HepG2 (cell line): ENCODE data around the gene NELL1. TPM values are rescaled to one million over a fixed set of nuclear protein-coding genes. Genes with fewer than 3 reads are reported as not detected.

Source experiments
- ATAC-seq: fragments of 200-7000 bp; cut with Tn5 transposase; 3 replicates; pipeline ENCODE4 v1.9.1; 2020; ENCODE audit warnings: mild to moderate bottlenecking, moderate library complexity
- BruUV-seq: library from RNA; stranded (reverse); fragments of 400-500 nt; replicated peaks from 2 replicates; lab custom pipeline; 2021; lab: Mats Ljungman, UMichigan
- CTCF ChIA-PET: fragments of 300-600 bp; formaldehyde crosslinking; extraction: SDS; loops from one replicate; lab custom pipeline; 2021; ENCODE audit warnings: low total read pairs, inconsistent platforms, low intra/inter-chr PET ratio; lab: Yijun Ruan, JAX
- POLR2A ChIA-PET: fragments of 350-600 bp; sonication (Branson Sonifier 250); formaldehyde crosslinking; loops from one replicate; lab custom pipeline; 2020; ENCODE audit warnings: antibody characterized with exemption, inconsistent platforms; lab: Yijun Ruan, JAX
- DNase-seq: peaks from one replicate; pipeline ENCODE4 v3.0.0-alpha.2; 2015; ENCODE audit warnings: low spot score
- FAIRE-seq: peaks from 3 replicates; lab custom pipeline; 2011; peaks lifted over from hg19 to GRCh38; lab: Jason Lieb, UNC
- H2AFZ ChIP-seq: one replicate; pipeline ENCODE4 v1.6.1; 2011; ENCODE audit warnings: low read length, inconsistent platforms
- H3K27ac ChIP-seq: fragments of 300-600 bp; 3 replicates; pipeline ENCODE4 v1.8.0; 2011; ENCODE audit warnings: mixed run types, mild to moderate bottlenecking, mixed read lengths, low read length, inconsistent platforms; ENCODE audit not compliant: insufficient read depth; ENCODE audit errors: extremely low read length
- H3K27me3 ChIP-seq, 2 experiments: fragments of 200-600 bp in 1 of 2; 2 replicates in 1 of 2; 3 replicates in 1 of 2; pipeline versions ENCODE4 v1.6.0 to v1.8.0; 2011; ENCODE audit warnings: low read length in 2 of 2, mild to moderate bottlenecking in 2 of 2, moderate library complexity in 2 of 2, inconsistent platforms in 1 of 2; ENCODE audit not compliant: insufficient read depth in 2 of 2, control insufficient read depth in 1 of 2
- H3K36me3 ChIP-seq, 2 experiments: fragments of 200-600 bp in 1 of 2; replicated peaks in 1 of 2; 2 replicates in 1 of 2; 3 replicates in 1 of 2; pipeline versions ENCODE4 v1.5.1 to v1.8.0; 2011; ENCODE audit warnings: low read length in 2 of 2, inconsistent platforms in 1 of 2; ENCODE audit not compliant: insufficient read depth in 2 of 2, control insufficient read depth in 1 of 2
- H3K4me1 ChIP-seq: 2 replicates; pipeline ENCODE4 v1.5.1; 2012; ENCODE audit warnings: low read length, inconsistent platforms; ENCODE audit not compliant: insufficient read depth
- H3K4me2 ChIP-seq: 2 replicates; pipeline ENCODE4 v1.6.0; 2011; ENCODE audit warnings: low read depth, low read length, inconsistent platforms
- H3K4me3 ChIP-seq, 3 experiments: fragments of 200-600 bp in 1 of 3; sonication (generic), shearing (Covaris generic) in 1 of 3; replicated peaks in 1 of 3; 2 replicates each; pipeline ENCODE4 v1.5.1; 2011 to 2016; ENCODE audit warnings: low read length in 3 of 3, inconsistent platforms in 2 of 3, low read depth in 2 of 3, mild to moderate bottlenecking in 2 of 3, control low read depth in 1 of 3, mixed read lengths in 1 of 3; ENCODE audit not compliant: insufficient read depth in 1 of 3
- H3K79me2 ChIP-seq: one replicate; pipeline ENCODE4 v1.6.1; 2011; ENCODE audit warnings: low read length, inconsistent platforms; ENCODE audit not compliant: insufficient read depth
- H3K9ac ChIP-seq: 2 replicates; pipeline ENCODE4 v1.6.0; 2011; ENCODE audit warnings: mild to moderate bottlenecking, low read depth, low read length, inconsistent platforms; ENCODE audit not compliant: insufficient read depth
- H3K9me3 ChIP-seq: 2 replicates; pipeline ENCODE4 v1.5.1; 2012; ENCODE audit warnings: mild to moderate bottlenecking, low read length
- H4K20me1 ChIP-seq: 2 replicates; pipeline ENCODE4 v1.6.0; 2011; ENCODE audit warnings: inconsistent platforms, mild to moderate bottlenecking, low read length, moderate library complexity; ENCODE audit not compliant: insufficient read depth
- FOXJ3 ChIP-seq: sonication (generic); formaldehyde crosslinking; IDR thresholded peaks from 2 replicates; pipeline ENCODE4 v1.4.0; 2020; ENCODE audit warnings: missing genetic modification reagents, mild to moderate bottlenecking, borderline replicate concordance
- FOXK1 ChIP-seq: sonication (generic); formaldehyde crosslinking; IDR thresholded peaks from 2 replicates; pipeline ENCODE4 v1.4.0; 2020; ENCODE audit warnings: low read depth, missing genetic modification reagents, borderline replicate concordance
- NFKB2 ChIP-seq: sonication (generic); formaldehyde crosslinking; IDR thresholded peaks from 2 replicates; pipeline ENCODE4 v1.4.0; 2020; ENCODE audit warnings: missing genetic modification reagents, borderline replicate concordance
- SALL1 ChIP-seq: sonication (generic); formaldehyde crosslinking; IDR thresholded peaks from 2 replicates; pipeline ENCODE4 v1.8.0; 2022; ENCODE audit warnings: mild to moderate bottlenecking, missing genetic modification reagents
- STAG1 ChIP-seq: sonication (generic); formaldehyde crosslinking; IDR thresholded peaks from 2 replicates; pipeline ENCODE4 v1.4.0; 2020; ENCODE audit warnings: missing genetic modification reagents
- YY1 ChIP-seq: IDR thresholded peaks from 2 replicates; pipeline ENCODE4 v1.6.1; 2011; ENCODE audit warnings: low read length, low read depth, moderate library complexity, mild to moderate bottlenecking; ENCODE audit not compliant: insufficient read depth, insufficient replicate concordance
- ZFP37 ChIP-seq: sonication (generic); formaldehyde crosslinking; IDR thresholded peaks from 2 replicates; pipeline ENCODE4 v1.4.0; 2020; ENCODE audit warnings: missing genetic modification reagents, borderline replicate concordance
- ZFP82 ChIP-seq: sonication (generic); formaldehyde crosslinking; IDR thresholded peaks from 2 replicates; pipeline ENCODE4 v1.5.1; 2020; ENCODE audit warnings: mild to moderate bottlenecking, missing genetic modification reagents, borderline replicate concordance
- ZNF235 ChIP-seq: sonication (generic); formaldehyde crosslinking; IDR thresholded peaks from 2 replicates; pipeline ENCODE4 v1.8.1; 2023; ENCODE audit warnings: mild to moderate bottlenecking, missing genetic modification reagents, borderline replicate concordance
- ZNF607 ChIP-seq: sonication (generic); formaldehyde crosslinking; IDR thresholded peaks from 2 replicates; pipeline ENCODE4 v1.5.1; 2020; ENCODE audit warnings: missing genetic modification reagents, mild to moderate bottlenecking, borderline replicate concordance
- ZNF704 ChIP-seq: sonication (generic); formaldehyde crosslinking; IDR thresholded peaks from 2 replicates; pipeline ENCODE4 v1.8.1; 2023; ENCODE audit warnings: mild to moderate bottlenecking, inconsistent platforms, moderate library complexity, missing genetic modification reagents, borderline replicate concordance
- ZNF747 ChIP-seq: sonication (generic); formaldehyde crosslinking; IDR thresholded peaks from 2 replicates; pipeline ENCODE4 v1.8.1; 2023; ENCODE audit warnings: missing genetic modification reagents, mild to moderate bottlenecking, borderline replicate concordance
- ZNF749 ChIP-seq: sonication (generic); formaldehyde crosslinking; IDR thresholded peaks from 2 replicates; pipeline ENCODE4 v1.8.0; 2022; ENCODE audit warnings: mild to moderate bottlenecking, missing genetic modification reagents, moderate library complexity, borderline replicate concordance
- WGBS: methylation state at CpG from one replicate; pipeline ENCODE4 v1.1.6; 2017; ENCODE audit warnings: low lambda C conversion rate; 5-methylcytosine and 5-hydroxymethylcytosine counted together
- in situ Hi-C: cut with HindIII; loops from 2 replicates; pipeline ENCODE4 v1.10.0; 2017; ENCODE audit warnings: low pct_unique_long_range_greater_than_20kb; ENCODE audit not compliant: extremely low pct_ligation_motif_present
- intact Hi-C: fragments of 100-400 bp; cut with micrococcal nuclease; formaldehyde crosslinking; loops from one replicate; pipeline ENCODE4 v1.10.0; 2022; ENCODE audit not compliant: unreplicated experiment
- polyA plus RNA-seq, 8 experiments: library from polyadenylated mRNA; depleted of rRNA in 3 of 8; stranded (reverse) in 7 of 8; unstranded in 1 of 8; fragments of >200 nt; fragmentation: Illumina TruSeq in 4 of 8; extraction: Trizol in 4 of 8; gene quantifications; 2 replicates each; pipeline versions ENCODE4 v1.2.1 to v1.2.3, GENCODE V29; 2011 to 2016; ENCODE audit warnings: low read depth in 4 of 8, missing spikeins in 1 of 8, mixed read lengths in 1 of 8; ENCODE audit not compliant: insufficient read depth in 1 of 8
- total RNA-seq, 5 experiments: library from RNA; depleted of rRNA; stranded (reverse); fragments of >200 nt; fragmentation: Illumina TruSeq; extraction: Trizol; gene quantifications; 2 replicates each; pipeline ENCODE4 v1.2.3, GENCODE V29; 2016; ENCODE audit warnings: low read depth in 1 of 5

NELL1 gene
- total and polyA plus RNA-seq, 2 of the 13 experiments (the other 11 are each of a cell fraction or from before 2014, with no cell fraction given): not detected

GRCh38 chr11:21069909-21070308, 400.5 kb downstream of the NELL1 start:
- no peak overlapping the region for H2AFZ ChIP-seq
- CTCF ChIA-PET: no interaction called here
- H4K20me1 ChIP-seq: no peaks in the 10 kb centered on the region
- POLR2A ChIA-PET: no interaction called here
- H3K79me2 ChIP-seq: no peaks in the 10 kb centered on the region
- no peak overlapping the region for H3K4me3 ChIP-seq
- FAIRE-seq: no peak
- H3K9me3 ChIP-seq: no peaks in the 10 kb centered on the region
- WGBS: 13% methylated on average over 5 of the region's 5 CpGs
- H3K4me2 ChIP-seq: no peak overlapping the region
- H3K4me1 ChIP-seq: no peaks in the 10 kb centered on the region
- H3K9ac ChIP-seq: no peak overlapping the region
- DNase-seq: no peak
- no peak overlapping the region for H3K27ac ChIP-seq
- no peaks in the 10 kb centered on the region for H3K27me3 ChIP-seq
- no peaks in the 10 kb centered on the region for H3K36me3 ChIP-seq
- no TSS peak for BruUV-seq
- no peak for ATAC-seq
- in situ Hi-C loops: no loop called here
- intact Hi-C loops: no loop called here
- TF ChIP-seq ZNF704 (CRISPR knock-in tag) (no peak), SALL1 (CRISPR knock-in tag) (no peak), ZNF747 (no peak), ZNF607 (CRISPR knock-in tag) (no peak), FOXJ3 (CRISPR knock-in tag) (no peak), ZFP82 (CRISPR knock-in tag) (no peak), ZNF235 (no peak), ZNF749 (CRISPR knock-in tag) (no peak), FOXK1 (CRISPR knock-in tag) (no peak), NFKB2 (CRISPR knock-in tag) (no peak), STAG1 (CRISPR knock-in tag) (no peak), YY1 (no peak), ZFP37 (no peak)
- TF ChIP-seq, all 625 proteins: peak for 0
